Measurements from ENCODE around the gene KLF6. TPM values are rescaled to one million over a fixed set of nuclear protein-coding genes. Genes with fewer than 3 reads are reported as not detected.

Gene KLF6
- total RNA-seq, 1 donor from 2014 or later = 144 TPM

GRCh38 chr10:3800586-3800985 lies 15.6 kb upstream of the KLF6 start:
- no peak for TF ChIP-seq CTCF (IDR thresholded peaks at IDR 0.05)
- no peak overlapping the region for H3K27ac ChIP-seq

GRCh38 chr10:3797750-3798149 lies 12.7 kb upstream of the KLF6 start:
- intact Hi-C loops (cut with DNase I) = no loop called here
- DNase-seq (ENCODE audit: low spot score in 2 of 2) = no peak
- no peaks in the 10 kb centered on the region for H3K36me3 ChIP-seq
- H3K27me3 ChIP-seq = no peaks in the 10 kb centered on the region
- no peak overlapping the region for H3K4me3 ChIP-seq
- H3K27ac ChIP-seq = no peak overlapping the region
- H3K9me3 ChIP-seq = peaks cover 0 to 5% of the 10 kb centered on the region in 2 donors
- no peak for TF ChIP-seq CTCF (IDR thresholded peaks at IDR 0.05)
- no peaks in the 10 kb centered on the region for H3K4me1 ChIP-seq

More at GRCh38 chr10:3800586-3800985, 15.6 kb upstream of the KLF6 start:
- no peak for DNase-seq (ENCODE audit: low spot score in 2 of 2)
- Histone ChIP-seq H3K36me3 (no peaks in the 10 kb centered on the region), H3K4me3 (no peak overlapping the region), H3K4me1 (peaks cover 3 to 11% of the 10 kb centered on the region in 2 donors), H3K9me3 (no peaks in the 10 kb centered on the region), H3K27me3 (no peaks in the 10 kb centered on the region)
- intact Hi-C loops (cut with DNase I) = no loop called here

- no peak overlapping the region for H3K27ac ChIP-seq
- H3K27me3 ChIP-seq = no peaks in the 10 kb centered on the region
- H3K9me3 ChIP-seq = peaks cover 0 to 11% of the 10 kb centered on the region in 2 donors
- no peak for TF ChIP-seq CTCF (IDR thresholded peaks at IDR 0.05)
- intact Hi-C loops (cut with DNase I) = no loop called here
- no peaks in the 10 kb centered on the region for H3K36me3 ChIP-seq
- no peaks in the 10 kb centered on the region for H3K4me1 ChIP-seq
- DNase-seq (ENCODE audit: low spot score in 2 of 2) = no peak
- H3K4me3 ChIP-seq = no peak overlapping the region
These were observed 8.5 kb upstream of the KLF6 start for GRCh38 chr10:3793553-3793952.

- Histone ChIP-seq H3K36me3 (no peaks in the 10 kb centered on the region), H3K4me1 (no peaks in the 10 kb centered on the region), H3K27ac (no peak overlapping the region), H3K27me3 (no peaks in the 10 kb centered on the region), H3K9me3 (peaks cover 0 to 11% of the 10 kb centered on the region in 2 donors), H3K4me3 (no peak overlapping the region)
- intact Hi-C loops (cut with DNase I) = no loop called here
- no peak for TF ChIP-seq CTCF (IDR thresholded peaks at IDR 0.05)
- no peak for DNase-seq (ENCODE audit: low spot score in 2 of 2)
These were observed 7.8 kb upstream of the KLF6 start for GRCh38 chr10:3792710-3793219.

GRCh38 chr10:3791974-3792633 lies 7.1 kb upstream of the KLF6 start:
- no peak overlapping the region for H3K4me3 ChIP-seq
- no peak for DNase-seq (ENCODE audit: low spot score in 2 of 2)
- H3K36me3 ChIP-seq = no peaks in the 10 kb centered on the region
- intact Hi-C loops (cut with DNase I) = no loop called here
- H3K27me3 ChIP-seq = no peaks in the 10 kb centered on the region
- peaks cover 0 to 11% of the 10 kb centered on the region in 2 donors for H3K9me3 ChIP-seq
- TF ChIP-seq CTCF (IDR thresholded peaks at IDR 0.05) = no peak
- H3K27ac ChIP-seq = no peak overlapping the region
- no peaks in the 10 kb centered on the region for H3K4me1 ChIP-seq

All from ascending aorta (tissue), 2 donors.